HG03571 (cell line): ENCODE results near the gene SELENOO.

Experiments
- ATAC-seq: cut with Tn5 transposase; IDR thresholded peaks from one replicate; pipeline ENCODE4 v1.9.1; 2021; ENCODE audit not compliant: unreplicated experiment

SELENOO gene

GRCh38 chr22:50264104-50264745, 63.4 kb downstream of the SELENOO start:
- no peak for ATAC-seq

GRCh38 chr22:50264946-50265669, 64.3 kb downstream of the SELENOO start:
- ATAC-seq: no peak

DNA sequence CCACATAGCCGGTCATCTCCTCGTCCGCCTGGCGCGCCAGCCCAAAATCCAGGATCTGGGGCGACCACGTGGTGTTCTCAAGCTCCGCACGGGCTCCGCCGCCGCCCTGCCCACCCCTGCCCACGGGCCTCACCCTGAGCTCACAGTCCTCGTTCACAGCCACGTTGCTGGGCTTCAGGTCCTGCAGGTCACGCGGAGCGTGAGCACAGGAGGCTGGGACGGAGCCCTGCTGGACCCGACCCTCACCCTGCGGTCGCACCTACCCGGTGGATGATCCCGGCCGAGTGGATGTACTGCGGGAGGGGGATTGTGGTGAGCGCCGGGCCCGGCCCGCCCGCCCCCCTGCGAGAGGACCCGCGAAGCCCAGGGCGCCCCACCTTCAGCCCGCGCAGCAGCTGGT, 66.2 kb downstream of the SELENOO start:
- ATAC-seq: no peak
